HG03457 (cell line): ENCODE data around the gene VPS8.

Experiments
- ATAC-seq: cut with Tn5 transposase; IDR thresholded peaks from one replicate; pipeline ENCODE4 v1.9.1; 2021; ENCODE audit warnings: moderate number of reproducible peaks; ENCODE audit not compliant: unreplicated experiment

The VPS8 gene

GRCh38 chr3:185079625-185080024, 267.7 kb downstream of the VPS8 start:
- no peak for ATAC-seq

GRCh38 chr3:185081521-185081920, 269.6 kb downstream of the VPS8 start:
- ATAC-seq, result no peak

- ATAC-seq, result no peak
Measured at GRCh38 chr3:185082149-185082548, 270.2 kb downstream of the VPS8 start.

GRCh38 chr3:185082829-185083228, 270.9 kb downstream of the VPS8 start:
- no peak for ATAC-seq

- no peak for ATAC-seq
Measured at GRCh38 chr3:185084402-185084801, 272.4 kb downstream of the VPS8 start.

- no peak for ATAC-seq
Measured at GRCh38 chr3:185084901-185085300, 272.9 kb downstream of the VPS8 start.

- ATAC-seq, result no peak
Measured at GRCh38 chr3:185087419-185087818, 275.5 kb downstream of the VPS8 start.

GRCh38 chr3:185089343-185089742, 277.4 kb downstream of the VPS8 start:
- no peak for ATAC-seq

- ATAC-seq, result no peak
Measured at GRCh38 chr3:185089751-185090150, 277.8 kb downstream of the VPS8 start.

GRCh38 chr3:185090811-185091210, 278.8 kb downstream of the VPS8 start:
- ATAC-seq, result no peak

GRCh38 chr3:185093116-185093515, 281.1 kb downstream of the VPS8 start:
- ATAC-seq, result no peak

GRCh38 chr3:185094697-185095096, 282.7 kb downstream of the VPS8 start:
- ATAC-seq, result no peak
